ENCODE measurements around the gene CENPVL1.

GRCh38 chrX:51697397-51697796 is 12.9 kb upstream of the CENPVL1 start:
- TF ChIP-seq, protein P1, sequence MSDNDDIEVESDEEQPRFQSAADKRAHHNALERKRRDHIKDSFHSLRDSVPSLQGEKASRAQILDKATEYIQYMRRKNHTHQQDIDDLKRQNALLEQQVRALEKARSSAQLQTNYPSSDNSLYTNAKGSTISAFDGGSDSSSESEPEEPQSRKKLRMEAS (IDR thresholded peaks at IDR 0.05; ENCODE audit: low read depth, low read length), result no peak
- TF ChIP-seq, protein P2, sequence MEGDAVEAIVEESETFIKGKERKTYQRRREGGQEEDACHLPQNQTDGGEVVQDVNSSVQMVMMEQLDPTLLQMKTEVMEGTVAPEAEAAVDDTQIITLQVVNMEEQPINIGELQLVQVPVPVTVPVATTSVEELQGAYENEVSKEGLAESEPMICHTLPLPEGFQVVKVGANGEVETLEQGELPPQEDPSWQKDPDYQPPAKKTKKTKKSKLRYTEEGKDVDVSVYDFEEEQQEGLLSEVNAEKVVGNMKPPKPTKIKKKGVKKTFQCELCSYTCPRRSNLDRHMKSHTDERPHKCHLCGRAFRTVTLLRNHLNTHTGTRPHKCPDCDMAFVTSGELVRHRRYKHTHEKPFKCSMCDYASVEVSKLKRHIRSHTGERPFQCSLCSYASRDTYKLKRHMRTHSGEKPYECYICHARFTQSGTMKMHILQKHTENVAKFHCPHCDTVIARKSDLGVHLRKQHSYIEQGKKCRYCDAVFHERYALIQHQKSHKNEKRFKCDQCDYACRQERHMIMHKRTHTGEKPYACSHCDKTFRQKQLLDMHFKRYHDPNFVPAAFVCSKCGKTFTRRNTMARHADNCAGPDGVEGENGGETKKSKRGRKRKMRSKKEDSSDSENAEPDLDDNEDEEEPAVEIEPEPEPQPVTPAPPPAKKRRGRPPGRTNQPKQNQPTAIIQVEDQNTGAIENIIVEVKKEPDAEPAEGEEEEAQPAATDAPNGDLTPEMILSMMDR (IDR thresholded peaks at IDR 0.05; ENCODE audit: low read depth, low read length), result no peak
